ENCODE measurements around the gene INCA1.

DNA sequence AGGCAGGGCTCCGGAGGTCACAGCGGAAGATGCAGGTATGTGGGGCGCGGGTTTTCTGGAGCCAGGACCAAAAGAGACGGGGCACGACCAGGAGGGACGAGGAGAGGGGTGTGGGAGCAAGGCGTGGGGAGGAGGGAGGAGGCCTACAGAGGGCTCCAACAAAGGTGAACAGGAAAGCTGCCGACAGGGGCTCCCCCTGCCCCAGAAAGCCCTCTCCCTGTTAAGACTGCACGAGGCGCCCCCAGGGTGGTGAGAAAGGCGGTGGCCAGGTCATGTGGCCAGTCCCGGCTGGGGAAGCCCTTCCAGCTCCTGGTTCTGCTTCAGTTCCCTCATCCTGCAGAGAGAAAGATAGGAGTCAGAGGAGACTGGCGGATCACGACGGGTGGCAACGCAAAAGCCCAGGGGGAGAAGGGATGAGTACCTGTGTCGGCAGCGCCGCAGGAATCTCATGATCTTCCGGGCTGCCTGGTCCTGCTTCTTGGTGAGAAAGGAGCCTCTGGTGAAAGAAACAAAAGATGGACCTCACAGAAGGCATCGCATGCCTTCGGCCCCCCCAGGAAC lies 28.8 kb downstream of the INCA1 start:
- TF ChIP-seq CTCF (IDR thresholded peaks at IDR 0.05) (no peak), POLR2A (IDR thresholded peaks at IDR 0.05) (no peak)
